ENCODE results near the gene DYNC1I1. TPM values are rescaled to one million over a fixed set of nuclear protein-coding genes. Genes with fewer than 3 reads are reported as not detected.

Gene DYNC1I1
- total and polyA plus RNA-seq, 3 experiments from 2014 or later: not detected

- no peaks in the 10 kb centered on the region for H3K36me3 Mint-ChIP-seq
- H3K9me3 Mint-ChIP-seq: no peaks in the 10 kb centered on the region
- Histone ChIP-seq H3K4me1 (ENCODE audit: insufficient read depth, low read length) (no peaks in the 10 kb centered on the region), H3K27me3 (ENCODE audit: insufficient read depth, low read length, poor library complexity, severe bottlenecking) (no peaks in the 10 kb centered on the region), H3K36me3 (ENCODE audit: insufficient read depth, low read length) (no peaks in the 10 kb centered on the region), H3K27ac (ENCODE audit: low read depth, low read length) (no peak overlapping the region), H3K4me3 (ENCODE audit: low read length) (no peak overlapping the region), H3K9me3 (ENCODE audit: low read length) (no peaks in the 10 kb centered on the region)
- no peak for DNase-seq
- H3K4me3 Mint-ChIP-seq: no peak overlapping the region
- no peaks in the 10 kb centered on the region for H3K4me1 Mint-ChIP-seq
- H3K27ac Mint-ChIP-seq: no peak overlapping the region
- H3K27me3 Mint-ChIP-seq: peaks cover 6 to 20% of the 10 kb centered on the region in 2 donors
- ChIA-PET CTCF (interaction anchor here (0.9 kb wide), 1 partner anchor 8 kb away, joined by 3 read pairs; no protein-coding TSS in a partner anchor), POLR2A (no interaction called here)
Observed at GRCh38 chr7:95908499-95908898, 136.1 kb downstream of the DYNC1I1 start.

GRCh38 chr7:95910341-95910740 is 138.0 kb downstream of the DYNC1I1 start:
- no peaks in the 10 kb centered on the region for H3K9me3 ChIP-seq (ENCODE audit: low read length)
- CTCF ChIA-PET: no interaction called here

GRCh38 chr7:95915731-95916130 is 143.4 kb downstream of the DYNC1I1 start:
- Histone ChIP-seq H3K36me3 (ENCODE audit: insufficient read depth, low read length) (no peaks in the 10 kb centered on the region), H3K4me1 (ENCODE audit: insufficient read depth, low read length) (no peaks in the 10 kb centered on the region), H3K9me3 (ENCODE audit: low read length) (no peaks in the 10 kb centered on the region), H3K4me3 (ENCODE audit: low read length) (no peak overlapping the region), H3K27ac (ENCODE audit: low read depth, low read length) (no peak overlapping the region), H3K27me3 (ENCODE audit: insufficient read depth, low read length, poor library complexity, severe bottlenecking) (no peaks in the 10 kb centered on the region)
- peaks cover 4 to 5% (median 4%) of the 10 kb centered on the region in 3 donors for H3K4me1 Mint-ChIP-seq
- H3K27ac Mint-ChIP-seq: no peak overlapping the region
- H3K27me3 Mint-ChIP-seq: peaks cover 11 to 29% of the 10 kb centered on the region in 2 donors
- no peaks in the 10 kb centered on the region for H3K36me3 Mint-ChIP-seq
- no peak overlapping the region for H3K4me3 Mint-ChIP-seq
- ChIA-PET CTCF (interaction anchor here (0.7 to 2.0 kb wide), 8 partner anchors 8 to 1920 kb away, joined by 3 to 6 read pairs (median 4); no protein-coding TSS in a partner anchor), POLR2A (no interaction called here)
- no peak for DNase-seq
- H3K9me3 Mint-ChIP-seq: no peaks in the 10 kb centered on the region

More at GRCh38 chr7:95910341-95910740, 138.0 kb downstream of the DYNC1I1 start:
- no peaks in the 10 kb centered on the region for H3K4me1 Mint-ChIP-seq
- H3K27me3 ChIP-seq (ENCODE audit: insufficient read depth, low read length, poor library complexity, severe bottlenecking): no peaks in the 10 kb centered on the region
- no peaks in the 10 kb centered on the region for H3K4me1 ChIP-seq (ENCODE audit: insufficient read depth, low read length)
- no peak overlapping the region for H3K27ac ChIP-seq (ENCODE audit: low read depth, low read length)
- H3K27me3 Mint-ChIP-seq: peaks cover 8 to 29% of the 10 kb centered on the region in 2 donors
- no peaks in the 10 kb centered on the region for H3K9me3 Mint-ChIP-seq
- POLR2A ChIA-PET: no interaction called here
- H3K4me3 Mint-ChIP-seq: no peak overlapping the region
- H3K4me3 ChIP-seq (ENCODE audit: low read length): no peak overlapping the region
- H3K36me3 ChIP-seq (ENCODE audit: insufficient read depth, low read length): no peaks in the 10 kb centered on the region
- DNase-seq: no peak
- peak overlapping the region in 1 of 8 donors; percentile 48 for H3K27ac Mint-ChIP-seq
- no peaks in the 10 kb centered on the region for H3K36me3 Mint-ChIP-seq

GRCh38 chr7:95916573-95917297 is 144.4 kb downstream of the DYNC1I1 start:
- H3K27me3 ChIP-seq (ENCODE audit: insufficient read depth, low read length, poor library complexity, severe bottlenecking): no peaks in the 10 kb centered on the region
- Mint-ChIP-seq H3K27me3 (peaks cover 11 to 29% of the 10 kb centered on the region in 2 donors), H3K27ac (peak overlapping the region in 1 of 8 donors; percentile 48), H3K4me1 (peaks cover 4 to 5% (median 4%) of the 10 kb centered on the region in 3 donors), H3K9me3 (no peaks in the 10 kb centered on the region), H3K4me3 (peak overlapping the region in 1 of 7 donors; percentile 6), H3K36me3 (no peaks in the 10 kb centered on the region)
- H3K27ac ChIP-seq (ENCODE audit: low read depth, low read length): no peak overlapping the region
- DNase-seq: peak; percentile 25 to 72 (median 58)
- H3K4me3 ChIP-seq (ENCODE audit: low read length): no peak overlapping the region
- H3K9me3 ChIP-seq (ENCODE audit: low read length): no peaks in the 10 kb centered on the region
- H3K4me1 ChIP-seq (ENCODE audit: insufficient read depth, low read length): no peaks in the 10 kb centered on the region
- ChIA-PET CTCF (interaction anchor here (0.7 to 2.0 kb wide), 10 partner anchors 9 to 1919 kb away, joined by 3 to 9 read pairs (median 4); no protein-coding TSS in a partner anchor), POLR2A (no interaction called here)
- no peaks in the 10 kb centered on the region for H3K36me3 ChIP-seq (ENCODE audit: insufficient read depth, low read length)

GRCh38 chr7:95917634-95918033 is 145.3 kb downstream of the DYNC1I1 start:
- no peak for DNase-seq
- peaks cover 11 to 29% of the 10 kb centered on the region in 2 donors for H3K27me3 Mint-ChIP-seq
- no peak overlapping the region for H3K4me3 ChIP-seq (ENCODE audit: low read length)

GRCh38 chr7:95919556-95919955 is 147.2 kb downstream of the DYNC1I1 start:
- DNase-seq: no peak
- H3K27ac Mint-ChIP-seq: no peak overlapping the region
- peaks cover 5 to 31% of the 10 kb centered on the region in 2 donors for H3K27me3 Mint-ChIP-seq
- H3K36me3 Mint-ChIP-seq: no peaks in the 10 kb centered on the region
- Histone ChIP-seq H3K9me3 (ENCODE audit: low read length) (no peaks in the 10 kb centered on the region), H3K4me1 (ENCODE audit: insufficient read depth, low read length) (no peaks in the 10 kb centered on the region), H3K27me3 (ENCODE audit: insufficient read depth, low read length, poor library complexity, severe bottlenecking) (no peaks in the 10 kb centered on the region), H3K36me3 (ENCODE audit: insufficient read depth, low read length) (no peaks in the 10 kb centered on the region), H3K27ac (ENCODE audit: low read depth, low read length) (no peak overlapping the region), H3K4me3 (ENCODE audit: low read length) (no peak overlapping the region)
- H3K4me3 Mint-ChIP-seq: no peak overlapping the region
- ChIA-PET POLR2A (no interaction called here), CTCF (interaction anchor here (0.9 kb wide), 1 partner anchor 1108 kb away, joined by 3 read pairs; no protein-coding TSS in a partner anchor)
- H3K4me1 Mint-ChIP-seq: peaks cover 4 to 5% (median 4%) of the 10 kb centered on the region in 3 donors
- H3K9me3 Mint-ChIP-seq: no peaks in the 10 kb centered on the region

More at GRCh38 chr7:95917634-95918033, 145.3 kb downstream of the DYNC1I1 start:
- no peak overlapping the region for H3K27ac Mint-ChIP-seq
- CTCF ChIA-PET: interaction anchor here (1.6 to 1.7 kb wide), 2 partner anchors 8 to 1110 kb away, joined by 5 to 9 read pairs; no protein-coding TSS in a partner anchor
- H3K36me3 Mint-ChIP-seq: no peaks in the 10 kb centered on the region
- no peaks in the 10 kb centered on the region for H3K4me1 ChIP-seq (ENCODE audit: insufficient read depth, low read length)
- POLR2A ChIA-PET: no interaction called here
- no peaks in the 10 kb centered on the region for H3K9me3 ChIP-seq (ENCODE audit: low read length)
- no peak overlapping the region for H3K27ac ChIP-seq (ENCODE audit: low read depth, low read length)
- peaks cover 4 to 5% (median 4%) of the 10 kb centered on the region in 3 donors for H3K4me1 Mint-ChIP-seq
- no peaks in the 10 kb centered on the region for H3K9me3 Mint-ChIP-seq
- H3K27me3 ChIP-seq (ENCODE audit: insufficient read depth, low read length, poor library complexity, severe bottlenecking): no peaks in the 10 kb centered on the region
- no peaks in the 10 kb centered on the region for H3K36me3 ChIP-seq (ENCODE audit: insufficient read depth, low read length)
- no peak overlapping the region for H3K4me3 Mint-ChIP-seq

- no peak overlapping the region for H3K4me3 ChIP-seq (ENCODE audit: low read length)
- H3K36me3 Mint-ChIP-seq: no peaks in the 10 kb centered on the region
- H3K27me3 ChIP-seq (ENCODE audit: insufficient read depth, low read length, poor library complexity, severe bottlenecking): no peaks in the 10 kb centered on the region
- no peaks in the 10 kb centered on the region for H3K9me3 ChIP-seq (ENCODE audit: low read length)
- no peak overlapping the region for H3K4me3 Mint-ChIP-seq
- ChIA-PET POLR2A (no interaction called here), CTCF (interaction anchor here (0.5 kb wide), 1 partner anchor 855 kb away, joined by 3 read pairs; no protein-coding TSS in a partner anchor)
- no peaks in the 10 kb centered on the region for H3K9me3 Mint-ChIP-seq
- H3K36me3 ChIP-seq (ENCODE audit: insufficient read depth, low read length): no peaks in the 10 kb centered on the region
- peaks cover 4 to 14% of the 10 kb centered on the region in 2 donors for H3K27me3 Mint-ChIP-seq
- H3K27ac ChIP-seq (ENCODE audit: low read depth, low read length): no peak overlapping the region
- H3K4me1 Mint-ChIP-seq: peaks cover 1 to 2% (median 2%) of the 10 kb centered on the region in 3 donors
- no peak for DNase-seq
- no peaks in the 10 kb centered on the region for H3K4me1 ChIP-seq (ENCODE audit: insufficient read depth, low read length)
- H3K27ac Mint-ChIP-seq: peak overlapping the region in 1 of 8 donors; percentile 40
Observed at GRCh38 chr7:95921543-95921942, 149.2 kb downstream of the DYNC1I1 start.

- Mint-ChIP-seq H3K36me3 (no peaks in the 10 kb centered on the region), H3K27me3 (peaks cover 0 to 12% of the 10 kb centered on the region in 2 donors), H3K27ac (no peak overlapping the region), H3K4me1 (no peaks in the 10 kb centered on the region), H3K4me3 (no peak overlapping the region), H3K9me3 (no peaks in the 10 kb centered on the region)
- no peak overlapping the region for H3K27ac ChIP-seq (ENCODE audit: low read depth, low read length)
- CTCF ChIA-PET: interaction anchor here (0.9 kb wide), 1 partner anchor 1104 kb away, joined by 3 read pairs; no protein-coding TSS in a partner anchor
- H3K9me3 ChIP-seq (ENCODE audit: low read length): no peaks in the 10 kb centered on the region
- no peaks in the 10 kb centered on the region for H3K36me3 ChIP-seq (ENCODE audit: insufficient read depth, low read length)
- no peak for DNase-seq
- H3K27me3 ChIP-seq (ENCODE audit: insufficient read depth, low read length, poor library complexity, severe bottlenecking): no peaks in the 10 kb centered on the region
- H3K4me1 ChIP-seq (ENCODE audit: insufficient read depth, low read length): no peaks in the 10 kb centered on the region
- POLR2A ChIA-PET: no interaction called here
- no peak overlapping the region for H3K4me3 ChIP-seq (ENCODE audit: low read length)
Observed at GRCh38 chr7:95922191-95922590, 149.8 kb downstream of the DYNC1I1 start.

Measured in CD8-positive, alpha-beta memory T cell (primary cell).